AG04450 (cell line): ENCODE data around the gene ZNF593. TPM values are rescaled to one million over a fixed set of nuclear protein-coding genes. Genes with fewer than 3 reads are reported as not detected.
A peak's percentile ranks its signal among the peaks of the same experiment; 100 is the strongest.

Source experiments
- CTCF ChIA-PET: fragments of 300-600, 350-600 bp; formaldehyde crosslinking; extraction: SDS; loops from one replicate; lab custom pipeline; 2022; ENCODE audit warnings: antibody characterized with exemption, inconsistent platforms; lab: Charles Lee
- POLR2A ChIA-PET: fragments of 350-600 bp; formaldehyde crosslinking; extraction: SDS; loops from one replicate; lab custom pipeline; 2021; ENCODE audit warnings: antibody characterized with exemption, inconsistent platforms; lab: Yijun Ruan, JAX
- DNase-seq: peaks from one replicate; pipeline ENCODE4 v3.0.0-alpha.2; 2011; ENCODE audit warnings: low read depth, low spot score
- H3K27ac ChIP-seq: one replicate; pipeline ENCODE4 v1.5.1; 2012; ENCODE audit warnings: low read depth, low read length, control low read depth
- H3K27me3 ChIP-seq: one replicate; pipeline ENCODE4 v1.6.0; 2012; ENCODE audit warnings: low read length; ENCODE audit not compliant: control insufficient read depth, insufficient read depth
- H3K4me3 ChIP-seq: 2 replicates; pipeline ENCODE4 v1.5.1; 2011; ENCODE audit warnings: mild to moderate bottlenecking, low read depth, low read length, control low read depth
- H3K9me3 ChIP-seq: 2 replicates; pipeline ENCODE4 v1.5.1; 2012; ENCODE audit warnings: low read length; ENCODE audit not compliant: control insufficient read depth, insufficient read depth
- polyA plus RNA-seq: library from polyadenylated mRNA; depleted of rRNA; stranded (reverse); fragments of >200 nt; gene quantifications from 2 replicates; pipeline ENCODE4 v1.2.3, GENCODE V29; 2011
- TF ChIP-seq, protein P1 (sequence below): IDR thresholded peaks from 2 replicates; pipeline ENCODE4 v1.5.1; 2011; ENCODE audit warnings: low read depth, low read length, control low read depth, inconsistent platforms

The ZNF593 gene
- polyA plus RNA-seq, 1 experiment = 19.7 TPM

DNA sequence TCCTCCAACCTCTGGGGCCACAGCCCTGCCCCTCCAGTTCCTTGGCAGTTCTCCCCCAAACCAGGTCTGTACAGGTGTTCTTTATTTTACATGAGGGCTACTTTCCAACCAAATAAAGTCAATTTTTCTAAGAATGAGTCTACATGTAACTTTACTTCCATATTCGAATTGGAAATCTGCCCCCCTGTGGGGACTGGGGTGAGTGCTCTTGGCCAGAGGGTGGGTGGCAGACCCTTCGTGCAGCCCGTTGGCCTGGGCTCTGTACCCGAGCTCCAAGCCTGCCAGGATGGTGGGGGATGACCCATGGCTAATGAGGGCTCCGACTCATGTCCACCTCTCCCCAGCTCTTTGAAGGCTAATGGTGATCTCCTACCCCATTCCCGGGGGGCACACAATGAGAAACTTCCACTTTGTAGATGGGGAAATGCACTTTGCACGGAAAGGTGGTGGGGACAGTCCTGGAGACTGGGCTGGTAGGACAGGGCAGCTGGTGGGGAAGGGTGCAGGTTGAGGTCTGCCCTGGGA, 20.1 kb downstream of the ZNF593 start:
- H3K4me3 ChIP-seq = no peak overlapping the region
- no peak for DNase-seq
- H3K9me3 ChIP-seq = no peaks in the 10 kb centered on the region
- H3K27ac ChIP-seq = peak overlapping the region; percentile 21
- ChIA-PET CTCF (interaction anchor here (0.8 to 1.5 kb wide), 3 partner anchors 9 to 132 kb away, joined by 3 to 4 read pairs (median 3); no protein-coding TSS in a partner anchor), POLR2A (no interaction called here)
- TF ChIP-seq, protein P1, sequence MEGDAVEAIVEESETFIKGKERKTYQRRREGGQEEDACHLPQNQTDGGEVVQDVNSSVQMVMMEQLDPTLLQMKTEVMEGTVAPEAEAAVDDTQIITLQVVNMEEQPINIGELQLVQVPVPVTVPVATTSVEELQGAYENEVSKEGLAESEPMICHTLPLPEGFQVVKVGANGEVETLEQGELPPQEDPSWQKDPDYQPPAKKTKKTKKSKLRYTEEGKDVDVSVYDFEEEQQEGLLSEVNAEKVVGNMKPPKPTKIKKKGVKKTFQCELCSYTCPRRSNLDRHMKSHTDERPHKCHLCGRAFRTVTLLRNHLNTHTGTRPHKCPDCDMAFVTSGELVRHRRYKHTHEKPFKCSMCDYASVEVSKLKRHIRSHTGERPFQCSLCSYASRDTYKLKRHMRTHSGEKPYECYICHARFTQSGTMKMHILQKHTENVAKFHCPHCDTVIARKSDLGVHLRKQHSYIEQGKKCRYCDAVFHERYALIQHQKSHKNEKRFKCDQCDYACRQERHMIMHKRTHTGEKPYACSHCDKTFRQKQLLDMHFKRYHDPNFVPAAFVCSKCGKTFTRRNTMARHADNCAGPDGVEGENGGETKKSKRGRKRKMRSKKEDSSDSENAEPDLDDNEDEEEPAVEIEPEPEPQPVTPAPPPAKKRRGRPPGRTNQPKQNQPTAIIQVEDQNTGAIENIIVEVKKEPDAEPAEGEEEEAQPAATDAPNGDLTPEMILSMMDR = no peak
- peaks cover 13% of the 10 kb centered on the region for H3K27me3 ChIP-seq

DNA sequence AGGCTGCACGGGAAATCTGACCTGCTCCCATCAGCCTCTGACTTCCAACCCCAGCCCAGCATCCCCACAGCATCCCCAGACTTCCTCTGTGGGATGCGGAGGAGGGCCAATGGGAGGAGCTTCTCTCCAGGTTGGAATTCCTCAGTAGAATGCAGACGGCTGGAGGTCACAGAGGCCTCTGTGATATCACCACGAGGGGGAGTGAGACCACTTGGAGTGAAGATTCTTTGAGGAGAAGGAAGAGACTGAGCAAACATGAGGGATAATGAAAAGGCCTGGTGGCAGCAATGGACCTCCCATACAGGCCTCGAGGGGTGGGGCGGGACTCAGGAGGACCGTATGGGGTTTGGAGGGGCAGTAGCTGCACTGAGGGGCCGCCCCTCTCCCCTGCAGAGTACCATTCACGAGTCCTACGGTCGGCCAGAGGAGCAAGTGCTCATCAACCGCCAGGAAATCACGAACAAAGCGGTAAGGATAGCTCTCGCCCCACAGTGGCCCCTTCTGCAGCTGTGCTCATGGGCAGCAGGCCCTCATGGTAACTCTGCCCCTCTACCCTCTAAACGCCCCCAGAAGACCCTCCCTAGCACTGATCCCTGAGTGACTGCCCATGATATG, 20.8 kb downstream of the ZNF593 start, which contains the start of gene CATSPER4:
CATSPER4 (plus strand) TSS at position 230 of the 615 bp plus-strand sequence; CDS start at position 256, 26 bp downstream.
- Histone ChIP-seq H3K9me3 (no peaks in the 10 kb centered on the region), H3K27me3 (peaks cover 11% of the 10 kb centered on the region), H3K4me3 (no peak within 1 kb of the TSS), H3K27ac (peak within 1 kb of the TSS; percentile 21)
- ChIA-PET POLR2A (no interaction called here), CTCF (interaction anchor here (1.0 to 1.5 kb wide), 3 partner anchors 9 to 85 kb away, joined by 3 to 4 read pairs (median 3); no protein-coding TSS in a partner anchor)
- TF ChIP-seq, protein P1 = peak; percentile 32; the same call in 1 of the 2 replicates
- DNase-seq = no peak

DNA sequence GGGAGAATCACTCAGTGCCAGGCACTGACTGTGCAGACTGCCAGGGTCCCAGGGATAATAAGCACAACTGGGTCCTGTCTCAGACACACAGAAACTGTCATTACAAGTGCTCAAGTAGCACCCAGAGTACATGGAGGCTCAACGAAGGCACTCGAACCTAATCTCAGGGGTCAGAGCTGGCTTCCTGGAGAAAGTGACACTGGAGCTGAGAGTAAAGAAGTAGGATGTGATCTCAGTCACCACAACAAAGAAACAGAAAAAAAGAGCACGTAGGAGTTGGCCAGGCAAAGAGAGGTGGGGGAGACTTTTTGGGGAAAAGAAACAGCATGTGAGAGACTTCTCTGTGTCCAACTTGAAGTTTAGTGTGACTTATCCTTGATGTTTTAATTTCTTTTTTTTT, 22.0 kb downstream of the ZNF593 start:
- Histone ChIP-seq H3K9me3 (no peaks in the 10 kb centered on the region), H3K4me3 (no peak overlapping the region), H3K27ac (no peak overlapping the region), H3K27me3 (peaks cover 11% of the 10 kb centered on the region)
- TF ChIP-seq, protein P1 = no peak
- CTCF ChIA-PET = interaction anchor here (1.4 kb wide), 1 partner anchor 47 kb away, joined by 3 read pairs; no protein-coding TSS in a partner anchor
- DNase-seq = no peak
- POLR2A ChIA-PET = no interaction called here

- CTCF ChIA-PET = no interaction called here
- peaks cover 22% of the 10 kb centered on the region for H3K27me3 ChIP-seq
- POLR2A ChIA-PET = interaction anchor here (0.6 kb wide), 1 partner anchor 85 kb away, joined by 3 read pairs; no protein-coding TSS in a partner anchor
- no peak overlapping the region for H3K4me3 ChIP-seq
- no peak overlapping the region for H3K27ac ChIP-seq
- TF ChIP-seq, protein P1 = no peak
- DNase-seq = no peak
- H3K9me3 ChIP-seq = no peaks in the 10 kb centered on the region
Measured at GRCh38 chr1:26195805-26196204, 26.1 kb downstream of the ZNF593 start.

GRCh38 chr1:26197301-26197700, 27.6 kb downstream of the ZNF593 start:
- ChIA-PET CTCF (no interaction called here), POLR2A (no interaction called here)
- H3K9me3 ChIP-seq = no peaks in the 10 kb centered on the region
- TF ChIP-seq, protein P1 = no peak
- H3K27me3 ChIP-seq = peaks cover 26% of the 10 kb centered on the region
- no peak overlapping the region for H3K4me3 ChIP-seq
- H3K27ac ChIP-seq = no peak overlapping the region
- DNase-seq = no peak
